Ammon's horn (tissue), 1 donor: Measurements from ENCODE around the gene ITCH.
"Not testable (repeated sequence)": the region's sequence is repeated elsewhere in the genome, so short reads cannot be mapped to it uniquely, and the experiment has no call there.

Experiments
- DNase-seq: peaks from one replicate; pipeline ENCODE4 v3.0.0-alpha.2; 2016; ENCODE audit warnings: low spot score

Gene ITCH

GRCh38 chr20:34507702-34508413 is 144.8 kb downstream of the ITCH start:
- DNase-seq: no peak

GRCh38 chr20:34510575-34510974 is 147.5 kb downstream of the ITCH start:
- DNase-seq: no peak

DNA sequence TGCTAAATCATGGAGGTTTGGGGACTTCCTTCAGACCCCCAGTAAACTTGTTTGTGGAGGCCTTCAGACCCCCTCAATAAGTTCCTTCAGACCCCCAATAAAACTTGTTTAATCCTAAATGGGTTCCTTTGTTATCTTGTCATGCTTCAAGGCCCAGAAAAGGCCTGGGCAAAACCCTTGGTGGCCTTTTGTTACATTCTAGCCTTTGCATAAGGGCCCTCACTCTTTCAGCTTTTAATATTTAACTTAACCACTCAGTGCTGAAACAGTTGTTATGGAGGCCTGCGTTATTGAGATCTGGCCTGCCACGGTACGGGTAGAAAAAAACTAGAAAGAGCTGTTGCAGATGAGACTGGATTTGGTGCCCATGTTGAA is 148.8 kb downstream of the ITCH start:
- DNase-seq: no peak

DNA sequence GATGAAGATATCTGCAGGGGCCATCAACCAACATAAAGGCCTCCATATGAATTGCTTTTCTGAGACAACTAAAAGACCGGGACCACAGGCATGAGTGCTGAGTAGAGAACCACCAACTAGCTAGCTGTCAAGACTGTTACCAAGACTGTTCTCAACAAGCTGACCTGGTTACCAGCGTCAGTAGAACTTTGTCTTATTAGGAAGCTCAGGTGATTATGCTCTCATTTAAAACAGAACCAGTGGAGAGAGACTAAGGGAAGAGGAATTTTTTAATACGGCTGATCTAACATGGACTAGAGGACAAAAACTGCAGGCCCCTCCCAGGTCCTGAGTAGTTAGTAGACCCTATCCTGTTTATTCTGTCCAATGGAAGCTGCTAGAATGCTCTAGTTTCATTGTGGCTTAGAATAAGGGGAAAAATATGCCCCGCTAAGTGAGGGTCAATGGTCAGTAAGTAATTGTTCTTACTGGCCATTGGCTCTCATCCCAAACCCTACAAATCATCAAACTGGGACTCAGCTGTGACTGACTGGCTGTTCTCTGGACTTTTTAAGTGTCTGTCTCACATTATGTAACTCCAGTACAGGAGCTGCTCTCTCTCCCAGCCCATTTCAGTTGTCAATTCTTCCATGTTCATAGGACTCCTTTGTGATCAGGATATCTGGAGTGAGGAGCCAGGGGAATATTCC is 149.3 kb downstream of the ITCH start:
- peak; percentile 57 for DNase-seq

- no peak for DNase-seq
Observed at GRCh38 chr20:34512955-34513419, 149.9 kb downstream of the ITCH start.

DNA sequence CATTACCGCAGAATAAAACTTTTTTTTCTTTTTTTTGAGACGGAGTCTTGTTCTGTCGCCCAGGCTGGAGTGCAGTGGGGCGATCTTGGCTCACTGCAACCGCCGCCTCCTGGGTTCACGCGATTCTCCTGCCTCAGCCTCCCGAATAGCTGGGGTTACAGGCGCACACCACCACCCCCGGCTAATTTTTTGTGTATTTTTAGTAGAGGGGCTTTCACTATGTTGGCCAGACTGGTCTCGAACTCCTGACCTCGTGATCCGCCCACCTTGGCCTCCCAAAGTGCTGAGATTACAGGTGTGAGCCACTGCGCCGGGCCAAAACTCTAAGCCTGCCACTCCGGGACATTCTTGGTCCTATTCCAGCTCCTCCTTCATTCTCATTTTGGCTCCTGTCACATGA is 151.0 kb downstream of the ITCH start:
- DNase-seq: not testable (repeated sequence)

DNA sequence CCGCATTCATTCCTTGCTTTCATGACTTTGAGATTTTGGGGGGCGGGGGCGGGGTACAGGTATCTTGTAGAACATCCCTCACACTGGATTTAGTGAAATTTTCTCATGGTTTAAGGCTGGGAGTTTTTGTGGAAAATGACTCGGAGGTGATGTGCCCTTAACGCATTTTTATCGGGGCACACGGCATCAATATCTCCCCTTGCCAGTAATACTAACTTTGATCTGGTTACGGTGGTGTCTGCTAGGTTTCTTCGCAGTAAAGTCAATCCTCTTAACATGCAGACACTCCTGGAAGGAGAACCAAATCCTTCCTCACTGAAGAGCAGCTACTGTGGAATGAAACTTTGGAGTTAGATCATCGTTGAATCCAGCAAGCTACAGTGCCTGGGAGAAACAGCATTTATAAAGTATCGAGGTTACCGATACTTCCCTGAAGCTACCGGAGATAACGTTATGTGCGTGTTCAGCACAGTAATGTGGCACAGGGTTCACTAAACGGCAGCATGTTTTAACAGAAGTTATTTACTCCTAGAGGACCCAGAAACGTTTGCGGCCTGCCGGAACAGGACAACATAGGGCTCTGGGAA is 151.9 kb downstream of the ITCH start:
- DNase-seq: no peak

GRCh38 chr20:34515484-34516246 is 152.6 kb downstream of the ITCH start:
- DNase-seq: peak; percentile 57

- DNase-seq: peak; percentile 96
Observed at GRCh38 chr20:34516247-34517113, 153.4 kb downstream of the ITCH start, which contains the start of gene DYNLRB1. TSS of gene DYNLRB1 (plus strand) at chr20:34516422. CDS start at chr20:34516459, 37 bp downstream.

- no peak for DNase-seq
Observed at GRCh38 chr20:34517114-34517505, 154.0 kb downstream of the ITCH start.

DNA sequence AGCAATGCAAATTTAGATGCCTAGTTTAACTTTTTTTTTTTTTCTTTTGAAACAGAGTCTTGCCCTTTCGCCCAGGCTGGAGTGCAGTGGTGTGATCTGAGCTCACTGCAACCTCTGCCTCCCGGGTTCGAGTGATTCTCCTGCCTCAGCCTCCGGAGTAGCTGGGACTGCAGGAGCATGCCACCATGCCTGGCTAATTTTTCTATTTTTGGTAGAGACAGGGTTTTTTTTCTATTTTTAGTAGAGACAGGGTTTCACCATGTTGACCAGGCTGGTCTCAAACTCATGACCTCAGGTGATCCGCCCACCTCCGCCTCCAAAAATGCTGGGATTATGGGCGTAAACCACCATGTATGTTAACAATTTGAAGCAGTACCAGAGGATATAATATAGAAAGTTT is 155.8 kb downstream of the ITCH start:
- DNase-seq: not testable (repeated sequence)

DNA sequence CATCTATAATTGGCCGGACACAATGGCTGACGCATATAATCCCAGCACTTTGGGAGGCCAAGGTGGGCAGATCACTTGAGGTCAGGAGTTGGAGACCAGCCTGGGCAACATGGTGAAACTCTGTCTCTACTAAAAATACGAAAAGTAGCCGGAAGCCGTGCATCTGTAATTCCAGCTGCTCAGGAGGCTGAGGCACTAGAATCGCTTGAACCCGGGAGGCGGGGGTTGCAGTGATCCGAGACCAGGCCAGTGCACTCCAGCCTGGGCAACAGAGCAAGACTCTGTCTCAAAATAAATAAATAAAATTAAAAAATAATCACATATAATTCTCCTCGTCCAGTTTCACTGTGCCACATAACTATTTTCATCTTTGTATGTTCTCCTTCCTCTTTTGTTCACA is 156.8 kb downstream of the ITCH start:
- not testable (repeated sequence) for DNase-seq

DNA sequence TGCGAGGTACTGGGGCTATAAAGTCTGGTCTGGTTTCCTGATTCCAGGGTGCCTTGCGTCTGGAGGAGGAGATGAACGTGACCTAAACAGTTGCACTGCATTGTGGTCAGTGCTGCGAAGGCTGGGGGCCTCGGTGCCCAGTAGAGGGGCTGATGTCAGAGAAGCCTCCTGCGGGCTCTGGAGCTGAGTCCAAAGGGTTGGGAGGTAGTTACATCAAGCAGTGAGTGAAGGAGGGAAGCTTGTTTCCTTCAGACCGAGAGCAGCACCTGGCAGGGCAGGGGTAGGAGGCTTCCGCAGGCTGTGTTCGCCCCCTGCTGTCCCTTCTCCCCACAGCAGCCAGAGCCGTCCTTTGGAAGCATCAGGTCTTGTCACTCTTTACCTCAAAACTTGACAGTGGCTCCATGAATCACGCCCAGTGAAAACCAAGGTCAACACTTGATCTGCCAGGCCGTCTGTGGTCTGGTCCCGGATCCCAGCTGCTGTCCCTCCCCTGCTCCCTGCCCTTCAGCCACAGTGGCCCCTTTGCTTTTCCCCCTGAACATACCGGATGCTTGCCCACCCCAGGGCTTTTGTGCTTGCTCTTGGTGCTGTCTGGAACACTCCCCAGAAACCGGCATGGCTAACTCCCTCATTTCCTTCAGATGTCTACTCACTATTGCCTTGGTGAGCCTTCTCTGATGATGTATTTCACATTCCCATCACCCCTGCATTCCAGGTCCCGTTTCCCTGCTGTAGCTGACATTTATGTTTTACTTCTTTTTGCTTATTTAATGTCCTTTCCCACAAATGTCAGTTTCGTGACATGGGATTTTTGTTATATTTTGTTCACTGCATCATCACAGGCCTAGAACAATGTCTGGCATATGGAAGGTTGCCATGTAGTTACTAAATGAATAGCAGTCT is 160.1 kb downstream of the ITCH start:
- peak; percentile 70 for DNase-seq

- DNase-seq: no peak
Observed at GRCh38 chr20:34524426-34524825, 161.4 kb downstream of the ITCH start.

GRCh38 chr20:34525342-34525708 is 162.3 kb downstream of the ITCH start:
- no peak for DNase-seq

DNA sequence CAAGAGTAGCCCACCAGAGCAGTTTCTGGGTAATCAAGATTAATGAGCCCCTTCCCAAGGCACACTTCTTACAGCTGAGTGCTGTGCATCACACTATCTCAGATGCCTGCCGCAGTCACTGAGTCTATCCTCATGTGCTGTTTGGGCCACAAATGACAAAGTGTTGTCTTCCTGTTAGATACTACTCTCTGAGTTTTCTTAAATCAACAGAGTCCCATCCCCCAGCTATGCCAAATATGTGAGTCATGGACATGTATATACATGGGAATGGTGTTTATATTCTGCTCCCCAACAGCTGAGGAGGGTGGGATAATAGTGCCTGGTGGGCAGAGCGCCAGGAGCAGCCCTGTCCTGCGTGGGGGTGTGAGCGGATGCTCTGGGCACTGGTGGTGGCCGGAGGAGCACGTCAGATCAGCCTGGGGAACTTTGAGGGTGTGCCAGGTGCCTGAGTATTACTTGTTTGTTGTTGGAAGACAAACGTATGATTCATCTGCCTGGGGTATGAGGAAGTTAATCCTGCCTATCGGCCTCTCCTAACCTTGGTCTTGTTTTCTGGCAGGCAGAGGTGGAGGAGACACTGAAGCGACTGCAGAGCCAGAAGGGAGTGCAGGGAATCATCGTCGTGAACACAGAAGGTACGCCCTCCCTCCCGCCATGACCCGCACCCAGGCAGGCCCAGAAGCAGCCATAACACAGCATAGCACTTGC is 162.8 kb downstream of the ITCH start:
- peak; percentile 56 for DNase-seq

DNA sequence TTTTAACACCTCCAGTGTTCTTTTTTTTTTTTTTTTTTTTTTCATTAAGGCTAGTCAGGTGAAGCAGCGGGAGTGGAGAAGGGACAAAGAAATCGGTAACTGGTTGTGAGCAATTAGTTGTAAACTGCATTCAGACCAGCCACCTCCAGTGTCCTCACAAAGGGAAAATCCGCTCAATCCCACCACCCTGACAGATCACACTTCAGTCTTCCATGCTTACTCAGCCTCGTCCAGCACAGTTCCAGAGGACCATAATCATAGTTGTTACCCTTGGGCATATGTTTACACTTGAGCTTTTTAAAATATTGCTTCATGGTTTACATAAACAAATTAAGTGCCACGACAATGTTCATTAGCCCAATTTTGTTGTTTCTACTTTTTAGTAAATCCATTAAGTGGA is 163.4 kb downstream of the ITCH start:
- no peak for DNase-seq

- no peak for DNase-seq
Observed at GRCh38 chr20:34527016-34527415, 163.9 kb downstream of the ITCH start.

- DNase-seq: peak; percentile 76
Observed at GRCh38 chr20:34528921-34529297, 165.8 kb downstream of the ITCH start.

DNA sequence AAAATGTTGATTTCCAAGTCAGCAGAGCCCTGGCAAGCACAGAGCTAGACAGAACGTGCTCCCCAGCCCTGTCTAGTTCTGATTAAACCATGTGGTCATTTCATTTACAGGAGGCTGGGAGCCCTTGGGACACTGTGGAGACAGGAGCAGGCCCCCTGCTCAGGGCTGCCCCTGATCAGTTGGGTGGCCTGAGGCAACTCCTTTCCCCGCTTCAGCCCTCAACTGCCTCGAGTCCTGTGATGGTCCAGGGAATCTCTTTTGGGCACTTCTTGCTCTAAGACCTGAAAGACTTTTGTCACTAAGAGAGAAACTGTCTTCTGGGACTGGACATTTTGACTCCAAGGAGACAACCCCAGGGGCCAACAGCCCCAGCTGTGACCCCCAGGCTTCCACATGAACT is 166.7 kb downstream of the ITCH start:
- no peak for DNase-seq
